Measurements from ENCODE around the gene MAGI2. TPM values are rescaled to one million over a fixed set of nuclear protein-coding genes. Genes with fewer than 3 reads are reported as not detected.

The MAGI2 gene
- total RNA-seq, 2 experiments from 2014 or later: 0.03 to 0.17 TPM

DNA sequence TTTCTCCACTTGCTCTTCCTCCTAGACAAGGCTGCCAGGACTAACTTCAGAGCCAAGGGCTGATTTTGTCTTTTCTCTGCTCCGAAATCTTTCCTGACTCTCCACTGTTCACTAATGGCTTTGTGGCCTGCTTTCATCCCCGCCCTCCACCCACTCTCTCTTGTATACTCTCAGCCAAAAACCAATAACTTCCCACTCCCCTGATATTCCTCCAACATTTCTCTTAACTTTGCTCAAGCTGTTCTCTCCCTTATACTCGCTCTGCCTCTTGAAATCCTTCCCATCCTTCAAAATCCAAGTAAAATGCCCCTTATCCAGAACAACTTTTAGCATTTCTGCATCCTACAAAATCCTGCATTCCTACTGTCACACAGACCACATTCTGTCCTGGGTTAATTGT, 1440.1 kb downstream of the MAGI2 start:
- POLR2A ChIA-PET: interaction anchor here (1.1 kb wide), 1 partner anchor 14 kb away, joined by 3 read pairs; no protein-coding TSS in a partner anchor
- H4K20me1 ChIP-seq (ENCODE audit: insufficient read depth, low read length): no peaks in the 10 kb centered on the region
- no peaks in the 10 kb centered on the region for H3K9me2 ChIP-seq (ENCODE audit: insufficient read depth, low read length)
- TF ChIP-seq EZH2phosphoT487 (IDR thresholded peaks at IDR 0.05; ENCODE audit: borderline replicate concordance, low read depth, low read length): no peak
- TF ChIP-seq, protein P1, sequence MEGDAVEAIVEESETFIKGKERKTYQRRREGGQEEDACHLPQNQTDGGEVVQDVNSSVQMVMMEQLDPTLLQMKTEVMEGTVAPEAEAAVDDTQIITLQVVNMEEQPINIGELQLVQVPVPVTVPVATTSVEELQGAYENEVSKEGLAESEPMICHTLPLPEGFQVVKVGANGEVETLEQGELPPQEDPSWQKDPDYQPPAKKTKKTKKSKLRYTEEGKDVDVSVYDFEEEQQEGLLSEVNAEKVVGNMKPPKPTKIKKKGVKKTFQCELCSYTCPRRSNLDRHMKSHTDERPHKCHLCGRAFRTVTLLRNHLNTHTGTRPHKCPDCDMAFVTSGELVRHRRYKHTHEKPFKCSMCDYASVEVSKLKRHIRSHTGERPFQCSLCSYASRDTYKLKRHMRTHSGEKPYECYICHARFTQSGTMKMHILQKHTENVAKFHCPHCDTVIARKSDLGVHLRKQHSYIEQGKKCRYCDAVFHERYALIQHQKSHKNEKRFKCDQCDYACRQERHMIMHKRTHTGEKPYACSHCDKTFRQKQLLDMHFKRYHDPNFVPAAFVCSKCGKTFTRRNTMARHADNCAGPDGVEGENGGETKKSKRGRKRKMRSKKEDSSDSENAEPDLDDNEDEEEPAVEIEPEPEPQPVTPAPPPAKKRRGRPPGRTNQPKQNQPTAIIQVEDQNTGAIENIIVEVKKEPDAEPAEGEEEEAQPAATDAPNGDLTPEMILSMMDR (conservative IDR thresholded peaks at IDR 0.05; ENCODE audit: low read length): no peak
- no peak for DNase-seq (ENCODE audit: low spot score)
- no peaks in the 10 kb centered on the region for H3K4me1 ChIP-seq (ENCODE audit: insufficient read depth, low read length, poor library complexity, severe bottlenecking)
- H3K36me3 ChIP-seq (ENCODE audit: insufficient read depth, low read length): no peaks in the 10 kb centered on the region
- no TSS peak for BruUV-seq (replicated peaks)
- H2AFZ ChIP-seq (ENCODE audit: low read length): no peak overlapping the region
- intact Hi-C loops (cut with micrococcal nuclease; ENCODE audit: unreplicated experiment): no loop called here
- H3K9me3 ChIP-seq (ENCODE audit: low read length): no peaks in the 10 kb centered on the region
- no peak overlapping the region for H3K4me3 ChIP-seq (ENCODE audit: low read depth, low read length, poor library complexity, severe bottlenecking)
- no peak overlapping the region for H3K27ac ChIP-seq (ENCODE audit: low read depth, low read length, poor library complexity, severe bottlenecking)
- no peak overlapping the region for H3K4me2 ChIP-seq (ENCODE audit: low read length)
- CTCF ChIA-PET (ENCODE audit: unreplicated experiment): no interaction called here
- no peaks in the 10 kb centered on the region for H3K79me2 ChIP-seq (ENCODE audit: insufficient read depth, low read depth, low read length)

- no peak overlapping the region for H3K27ac ChIP-seq (ENCODE audit: low read depth, low read length, poor library complexity, severe bottlenecking)
- no peak overlapping the region for H3K4me2 ChIP-seq (ENCODE audit: low read length)
- intact Hi-C loops (cut with micrococcal nuclease; ENCODE audit: unreplicated experiment): no loop called here
- TF ChIP-seq EZH2phosphoT487 (IDR thresholded peaks at IDR 0.05; ENCODE audit: borderline replicate concordance, low read depth, low read length): no peak
- TF ChIP-seq, protein P1 (conservative IDR thresholded peaks at IDR 0.05; ENCODE audit: low read length): no peak
- ChIA-PET CTCF (ENCODE audit: unreplicated experiment) (no interaction called here), POLR2A (no interaction called here)
- no peaks in the 10 kb centered on the region for H3K9me3 ChIP-seq (ENCODE audit: low read length)
- H3K36me3 ChIP-seq (ENCODE audit: insufficient read depth, low read length): no peaks in the 10 kb centered on the region
- H3K4me1 ChIP-seq (ENCODE audit: insufficient read depth, low read length, poor library complexity, severe bottlenecking): no peaks in the 10 kb centered on the region
- no peaks in the 10 kb centered on the region for H3K9me2 ChIP-seq (ENCODE audit: insufficient read depth, low read length)
- H3K79me2 ChIP-seq (ENCODE audit: insufficient read depth, low read depth, low read length): no peaks in the 10 kb centered on the region
- no peak for DNase-seq (ENCODE audit: low spot score)
- H2AFZ ChIP-seq (ENCODE audit: low read length): no peak overlapping the region
- no peaks in the 10 kb centered on the region for H4K20me1 ChIP-seq (ENCODE audit: insufficient read depth, low read length)
- no TSS peak for BruUV-seq (replicated peaks)
- H3K4me3 ChIP-seq (ENCODE audit: low read depth, low read length, poor library complexity, severe bottlenecking): no peak overlapping the region
Observed at GRCh38 chr7:78011642-78012041, 1441.8 kb downstream of the MAGI2 start.

GRCh38 chr7:78007231-78007630, 1446.2 kb downstream of the MAGI2 start:
- H3K36me3 ChIP-seq (ENCODE audit: insufficient read depth, low read length): no peaks in the 10 kb centered on the region
- H2AFZ ChIP-seq (ENCODE audit: low read length): no peak overlapping the region
- no peaks in the 10 kb centered on the region for H3K79me2 ChIP-seq (ENCODE audit: insufficient read depth, low read depth, low read length)
- DNase-seq (ENCODE audit: low spot score): no peak
- no peaks in the 10 kb centered on the region for H3K4me1 ChIP-seq (ENCODE audit: insufficient read depth, low read length, poor library complexity, severe bottlenecking)
- no peak overlapping the region for H3K27ac ChIP-seq (ENCODE audit: low read depth, low read length, poor library complexity, severe bottlenecking)
- H3K9me3 ChIP-seq (ENCODE audit: low read length): no peaks in the 10 kb centered on the region
- H3K9me2 ChIP-seq (ENCODE audit: insufficient read depth, low read length): no peaks in the 10 kb centered on the region
- no peak overlapping the region for H3K4me2 ChIP-seq (ENCODE audit: low read length)
- ChIA-PET CTCF (ENCODE audit: unreplicated experiment) (no interaction called here), POLR2A (interaction anchor here (0.7 kb wide), 1 partner anchor 329 kb away, joined by 4 read pairs; no protein-coding TSS in a partner anchor)
- BruUV-seq (replicated peaks): no TSS peak
- H4K20me1 ChIP-seq (ENCODE audit: insufficient read depth, low read length): no peaks in the 10 kb centered on the region
- TF ChIP-seq, protein P1 (conservative IDR thresholded peaks at IDR 0.05; ENCODE audit: low read length): no peak
- no peak for TF ChIP-seq EZH2phosphoT487 (IDR thresholded peaks at IDR 0.05; ENCODE audit: borderline replicate concordance, low read depth, low read length)
- intact Hi-C loops (cut with micrococcal nuclease; ENCODE audit: unreplicated experiment): no loop called here
- H3K4me3 ChIP-seq (ENCODE audit: low read depth, low read length, poor library complexity, severe bottlenecking): no peak overlapping the region
